HG03066 (cell line): ENCODE data around the gene H1-8.
"Not testable (repeated sequence)": the region's sequence is repeated elsewhere in the genome, so short reads cannot be mapped to it uniquely, and the experiment has no call there.

Experiments
- ATAC-seq: cut with Tn5 transposase; IDR thresholded peaks from one replicate; pipeline ENCODE4 v1.9.1; 2021; ENCODE audit warnings: low read depth; ENCODE audit not compliant: unreplicated experiment

Gene H1-8

DNA sequence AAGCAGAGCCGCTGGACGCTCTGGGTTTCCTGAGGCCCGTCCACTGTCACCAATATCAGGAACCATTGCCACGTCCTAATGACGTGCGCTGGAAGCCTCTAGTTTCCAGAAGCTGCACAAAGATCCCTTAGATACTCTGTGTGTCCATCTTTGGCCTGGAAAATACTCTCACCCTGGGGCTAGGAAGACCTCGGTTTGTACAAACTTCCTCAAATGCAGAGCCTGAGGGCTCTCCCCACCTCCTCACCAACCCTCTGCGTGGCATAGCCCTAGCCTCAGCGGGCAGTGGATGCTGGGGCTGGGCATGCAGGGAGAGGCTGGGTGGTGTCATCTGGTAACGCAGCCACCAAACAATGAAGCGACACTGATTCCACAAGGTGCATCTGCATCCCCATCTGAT lies 11.3 kb upstream of the H1-8 start:
- no peak for ATAC-seq

DNA sequence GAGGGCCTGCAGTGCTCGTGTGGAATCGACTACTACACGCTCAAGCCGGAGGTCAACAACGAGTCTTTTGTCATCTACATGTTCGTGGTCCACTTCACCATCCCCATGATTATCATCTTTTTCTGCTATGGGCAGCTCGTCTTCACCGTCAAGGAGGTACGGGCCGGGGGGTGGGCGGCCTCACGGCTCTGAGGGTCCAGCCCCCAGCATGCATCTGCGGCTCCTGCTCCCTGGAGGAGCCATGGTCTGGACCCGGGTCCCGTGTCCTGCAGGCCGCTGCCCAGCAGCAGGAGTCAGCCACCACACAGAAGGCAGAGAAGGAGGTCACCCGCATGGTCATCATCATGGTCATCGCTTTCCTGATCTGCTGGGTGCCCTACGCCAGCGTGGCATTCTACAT lies 10.7 kb upstream of the H1-8 start:
- no peak for ATAC-seq

DNA sequence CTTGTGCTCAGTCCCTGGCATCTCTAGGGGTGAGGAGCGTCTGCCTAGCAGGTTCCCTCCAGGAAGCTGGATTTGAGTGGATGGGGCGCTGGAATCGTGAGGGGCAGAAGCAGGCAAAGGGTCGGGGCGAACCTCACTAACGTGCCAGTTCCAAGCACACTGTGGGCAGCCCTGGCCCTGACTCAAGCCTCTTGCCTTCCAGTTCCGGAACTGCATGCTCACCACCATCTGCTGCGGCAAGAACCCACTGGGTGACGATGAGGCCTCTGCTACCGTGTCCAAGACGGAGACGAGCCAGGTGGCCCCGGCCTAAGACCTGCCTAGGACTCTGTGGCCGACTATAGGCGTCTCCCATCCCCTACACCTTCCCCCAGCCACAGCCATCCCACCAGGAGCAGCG lies 9.6 kb upstream of the H1-8 start:
- ATAC-seq, result no peak

DNA sequence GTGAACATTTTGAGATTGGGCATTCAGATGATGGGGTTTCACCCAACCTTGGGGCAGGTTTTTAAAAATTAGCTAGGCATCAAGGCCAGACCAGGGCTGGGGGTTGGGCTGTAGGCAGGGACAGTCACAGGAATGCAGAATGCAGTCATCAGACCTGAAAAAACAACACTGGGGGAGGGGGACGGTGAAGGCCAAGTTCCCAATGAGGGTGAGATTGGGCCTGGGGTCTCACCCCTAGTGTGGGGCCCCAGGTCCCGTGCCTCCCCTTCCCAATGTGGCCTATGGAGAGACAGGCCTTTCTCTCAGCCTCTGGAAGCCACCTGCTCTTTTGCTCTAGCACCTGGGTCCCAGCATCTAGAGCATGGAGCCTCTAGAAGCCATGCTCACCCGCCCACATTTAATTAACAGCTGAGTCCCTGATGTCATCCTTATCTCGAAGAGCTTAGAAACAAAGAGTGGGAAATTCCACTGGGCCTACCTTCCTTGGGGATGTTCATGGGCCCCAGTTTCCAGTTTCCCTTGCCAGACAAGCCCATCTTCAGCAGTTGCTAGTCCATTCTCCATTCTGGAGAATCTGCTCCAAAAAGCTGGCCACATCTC lies 8.4 kb upstream of the H1-8 start:
- ATAC-seq, result no peak

DNA sequence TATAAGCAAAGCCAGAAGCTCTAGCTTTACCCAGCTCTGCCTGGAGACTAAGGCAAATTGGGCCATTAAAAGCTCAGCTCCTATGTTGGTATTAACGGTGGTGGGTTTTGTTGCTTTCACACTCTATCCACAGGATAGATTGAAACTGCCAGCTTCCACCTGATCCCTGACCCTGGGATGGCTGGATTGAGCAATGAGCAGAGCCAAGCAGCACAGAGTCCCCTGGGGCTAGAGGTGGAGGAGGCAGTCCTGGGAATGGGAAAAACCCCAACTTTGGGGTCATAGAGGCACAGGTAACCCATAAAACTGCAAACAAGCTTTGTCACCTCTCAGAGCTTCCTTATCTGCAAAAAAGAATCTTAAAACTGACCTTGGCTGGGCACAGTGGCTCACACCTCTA lies 7.9 kb upstream of the H1-8 start:
- no peak for ATAC-seq

DNA sequence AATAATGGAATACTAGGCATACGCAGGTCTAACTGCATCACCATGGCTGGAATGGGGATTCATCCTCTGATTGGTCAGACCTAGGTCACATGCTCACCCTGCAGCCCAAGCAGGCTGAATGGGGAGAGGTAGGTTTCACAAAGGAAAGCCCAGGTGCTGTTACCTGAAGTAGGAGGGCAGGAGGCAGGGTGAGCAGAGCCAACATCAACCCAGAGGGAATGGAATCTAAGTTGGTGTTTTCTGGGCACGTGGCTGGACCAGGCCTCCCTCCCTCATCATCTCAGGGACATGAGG lies 6.7 kb upstream of the H1-8 start:
- no peak for ATAC-seq

GRCh38 chr3:129536804-129537203 lies 6.2 kb upstream of the H1-8 start:
- ATAC-seq, result no peak

- no peak for ATAC-seq
Measured at GRCh38 chr3:129539206-129539605, 3.8 kb upstream of the H1-8 start.

- ATAC-seq, result no peak
Measured at GRCh38 chr3:129540776-129541516, 2.0 kb upstream of the H1-8 start.

DNA sequence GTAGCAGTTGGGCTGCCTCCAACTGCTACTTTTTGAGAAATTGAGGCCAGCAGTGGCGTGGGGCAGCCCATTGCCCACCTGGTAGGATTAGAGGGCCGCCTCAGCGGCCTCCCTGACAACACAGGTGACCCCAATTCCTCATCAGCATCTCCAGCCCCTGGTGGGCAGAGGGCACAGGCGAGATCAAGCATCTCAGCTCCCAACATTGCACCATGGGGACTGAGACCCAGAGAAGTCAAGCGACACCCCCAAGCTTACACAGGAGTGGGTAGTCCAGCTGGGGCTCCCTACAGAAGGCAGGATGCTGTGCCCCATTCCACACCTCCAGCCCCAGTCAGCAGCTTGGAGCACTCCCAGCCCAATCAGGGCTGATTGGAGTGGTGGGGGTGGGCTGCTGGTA lies 228 bp upstream of the H1-8 start:
- no peak for ATAC-seq

DNA sequence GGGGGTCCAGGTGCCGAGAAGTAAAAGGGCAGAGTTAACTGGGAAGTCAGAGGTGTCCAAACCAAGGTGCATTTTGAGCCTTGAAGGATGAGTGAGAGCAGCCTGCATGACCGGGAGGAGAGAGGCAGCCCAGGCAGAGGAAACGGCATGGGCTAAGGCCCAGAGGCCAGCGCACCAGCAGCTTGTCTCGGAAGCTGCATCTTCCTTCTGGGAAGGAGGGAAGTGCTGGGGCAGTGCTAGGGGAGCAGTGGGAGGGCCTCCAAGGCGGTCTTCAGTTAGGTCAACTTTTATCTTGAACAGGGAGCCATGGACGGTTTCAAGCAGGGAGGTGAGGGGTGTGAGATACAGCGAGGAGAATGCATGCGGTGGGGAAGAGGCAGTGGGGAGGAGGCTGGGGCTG lies 1.0 kb downstream of the H1-8 start:
- ATAC-seq, result no peak

GRCh38 chr3:129545951-129546350 lies 3.0 kb downstream of the H1-8 start:
- not testable (repeated sequence) for ATAC-seq

GRCh38 chr3:129547241-129547640 lies 4.3 kb downstream of the H1-8 start:
- ATAC-seq, result no peak

DNA sequence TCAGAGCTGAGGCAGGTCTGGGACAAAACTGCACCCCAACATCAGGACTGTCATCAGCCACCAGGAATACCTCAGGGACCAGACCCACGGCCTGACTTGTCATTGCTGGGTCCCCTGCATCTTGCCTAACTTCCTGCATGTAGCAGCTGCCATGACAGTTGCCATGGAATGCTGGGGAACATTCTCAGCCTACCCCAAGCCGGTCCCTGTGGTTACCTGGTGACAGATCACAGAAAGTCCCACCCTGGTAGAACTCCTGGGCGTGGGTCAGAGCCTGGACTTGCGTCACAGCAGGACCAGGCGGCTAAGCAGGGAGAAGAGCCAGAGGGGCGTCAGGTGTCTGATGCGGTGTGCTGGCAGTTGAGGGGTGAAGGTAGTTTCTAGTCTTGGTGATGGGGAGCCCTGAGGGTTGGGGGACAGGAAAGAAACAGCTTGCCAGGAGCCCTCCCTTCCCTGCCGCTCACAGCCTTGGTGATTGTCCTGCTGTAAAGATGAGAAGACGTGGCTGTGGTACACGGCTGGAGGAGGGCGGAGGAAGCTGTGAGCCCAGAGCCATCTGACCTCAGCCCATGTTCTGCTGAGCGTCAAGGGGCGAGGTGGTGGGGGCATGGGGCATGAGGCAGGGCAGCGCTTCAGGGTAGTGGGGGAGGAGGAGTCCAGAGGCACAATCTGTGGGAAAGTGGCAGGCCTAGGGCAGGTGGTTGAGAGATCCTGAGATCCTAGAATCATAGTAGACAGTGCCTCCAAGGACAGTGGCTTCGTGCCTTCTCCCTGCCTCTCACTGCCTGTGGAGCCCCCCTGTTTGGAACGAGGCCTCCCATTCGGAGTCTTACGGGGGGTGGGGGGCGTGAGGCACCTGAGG lies 5.4 kb downstream of the H1-8 start:
- ATAC-seq, result no peak

GRCh38 chr3:129549006-129549800 lies 6.2 kb downstream of the H1-8 start:
- no peak for ATAC-seq

GRCh38 chr3:129549805-129550204 lies 6.8 kb downstream of the H1-8 start:
- no peak for ATAC-seq

DNA sequence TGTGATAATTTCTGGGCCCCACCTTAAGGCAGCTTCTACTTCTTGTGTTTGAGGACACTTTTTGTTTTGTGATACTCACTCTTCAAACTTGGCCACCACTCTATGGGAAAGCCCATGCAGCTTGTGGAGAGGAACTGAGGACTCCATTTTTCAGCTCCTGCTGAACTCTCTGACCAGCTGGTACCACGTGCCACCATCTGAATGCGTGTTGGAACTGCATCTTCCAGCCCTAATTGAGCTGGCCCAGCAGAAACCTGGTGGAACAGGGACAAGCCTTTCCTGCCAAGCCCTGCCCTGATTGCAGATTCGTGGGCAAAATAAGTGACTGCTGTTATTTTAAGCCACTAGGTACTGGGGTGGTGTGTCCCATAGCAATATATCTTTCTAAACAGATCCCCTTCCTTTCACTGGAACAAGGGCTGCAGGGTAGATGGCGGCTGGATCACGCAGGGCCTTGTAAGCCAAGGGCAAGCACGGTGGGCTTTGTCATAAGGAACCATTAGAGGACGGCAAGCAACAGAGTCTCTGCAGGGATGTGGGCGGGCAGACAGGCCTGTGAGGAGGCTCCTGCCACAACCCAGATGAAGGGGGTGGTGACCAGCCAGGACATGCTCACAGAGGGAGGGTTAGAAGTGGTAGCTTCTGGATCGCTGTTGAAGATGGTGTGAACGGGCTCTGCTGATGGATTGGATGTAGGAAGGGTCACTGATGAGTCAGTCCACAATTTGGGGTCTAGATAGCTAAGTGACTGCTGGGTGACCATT lies 9.5 kb downstream of the H1-8 start:
- no peak for ATAC-seq

GRCh38 chr3:129553171-129553570 lies 10.2 kb downstream of the H1-8 start:
- no peak for ATAC-seq

GRCh38 chr3:129553719-129554118 lies 10.7 kb downstream of the H1-8 start:
- no peak for ATAC-seq
